ENCODE results near the gene MIEN1.

Gene MIEN1

DNA sequence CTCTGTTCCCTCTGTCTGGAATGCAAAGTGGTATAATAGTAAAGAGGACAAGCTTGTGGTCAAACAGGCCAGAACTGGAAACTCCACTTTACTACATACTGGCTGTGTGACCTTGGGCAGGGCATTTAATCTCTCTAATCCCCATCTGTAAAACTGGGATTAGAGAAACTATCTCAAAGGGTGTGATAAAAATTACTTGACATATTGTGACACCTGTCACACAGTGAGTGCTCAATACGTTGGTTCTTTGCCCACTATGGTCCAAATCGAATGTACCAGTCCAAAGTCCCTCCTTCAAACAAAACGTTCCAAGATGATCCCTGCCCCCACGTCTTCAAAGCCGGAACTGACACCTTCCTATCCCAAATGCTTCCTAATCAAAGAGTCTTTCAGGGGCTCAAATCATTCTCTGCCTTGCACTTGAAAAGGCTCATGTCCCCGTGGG, 43.2 kb downstream of the MIEN1 start:
- H3K9me3 Mint-ChIP-seq = no peaks in the 10 kb centered on the region
- H3K4me1 Mint-ChIP-seq = peaks cover 23% of the 10 kb centered on the region
- no peaks in the 10 kb centered on the region for H3K27me3 Mint-ChIP-seq
- peak overlapping the region; percentile 98 for H3K4me3 Mint-ChIP-seq
- peaks cover 28% of the 10 kb centered on the region for H3K36me3 Mint-ChIP-seq
- ATAC-seq = no peak
- H3K27ac Mint-ChIP-seq = peak overlapping the region; percentile 94

GRCh38 chr17:39684369-39685192, 45.8 kb downstream of the MIEN1 start:
- no peak overlapping the region for H3K27ac Mint-ChIP-seq
- peaks cover 41% of the 10 kb centered on the region for H3K4me1 Mint-ChIP-seq
- no peak overlapping the region for H3K4me3 Mint-ChIP-seq
- ATAC-seq = no peak
- peaks cover 33% of the 10 kb centered on the region for H3K36me3 Mint-ChIP-seq
- no peaks in the 10 kb centered on the region for H3K9me3 Mint-ChIP-seq
- H3K27me3 Mint-ChIP-seq = no peaks in the 10 kb centered on the region

DNA sequence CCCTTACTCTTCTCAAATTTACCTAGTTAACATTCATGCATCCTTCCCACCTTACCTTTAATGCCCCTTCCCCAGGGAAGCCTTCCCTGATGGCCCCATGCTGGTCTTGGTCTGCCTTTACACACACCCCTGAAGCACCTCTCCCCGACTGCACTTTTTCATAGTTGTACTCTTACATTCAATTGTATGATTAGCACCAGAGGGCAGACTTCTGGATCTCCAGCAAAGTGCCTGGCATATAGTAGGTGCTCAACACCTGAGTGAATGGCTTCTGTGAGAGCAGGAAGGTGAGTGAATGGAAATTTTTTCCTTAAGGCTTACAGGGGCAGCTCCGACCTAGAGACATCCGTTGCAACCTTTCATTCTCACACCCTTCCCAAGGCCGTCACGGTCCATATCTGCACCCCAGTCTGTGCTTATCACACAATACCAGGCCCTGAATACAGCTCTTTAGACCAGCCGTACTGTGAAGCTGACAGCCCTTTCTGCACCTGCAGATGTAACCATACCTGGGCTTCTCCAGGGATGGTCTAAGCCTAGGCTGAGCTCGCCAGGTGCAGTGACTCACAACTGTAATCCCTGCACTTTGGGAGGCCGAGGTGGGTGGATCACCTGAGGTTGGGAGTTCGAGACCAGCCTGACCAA, 46.9 kb downstream of the MIEN1 start:
- no peak overlapping the region for H3K27ac Mint-ChIP-seq
- peaks cover 45% of the 10 kb centered on the region for H3K4me1 Mint-ChIP-seq
- peaks cover 33% of the 10 kb centered on the region for H3K36me3 Mint-ChIP-seq
- no peak overlapping the region for H3K4me3 Mint-ChIP-seq
- no peaks in the 10 kb centered on the region for H3K27me3 Mint-ChIP-seq
- ATAC-seq = no peak
- H3K9me3 Mint-ChIP-seq = no peaks in the 10 kb centered on the region

- H3K27ac Mint-ChIP-seq = peak overlapping the region; percentile 90
- peak; percentile 58 for ATAC-seq
- no peaks in the 10 kb centered on the region for H3K27me3 Mint-ChIP-seq
- peaks cover 67% of the 10 kb centered on the region for H3K4me1 Mint-ChIP-seq
- H3K9me3 Mint-ChIP-seq = no peaks in the 10 kb centered on the region
- peaks cover 22% of the 10 kb centered on the region for H3K36me3 Mint-ChIP-seq
- no peak overlapping the region for H3K4me3 Mint-ChIP-seq
Measured at GRCh38 chr17:39679521-39680192, 50.7 kb downstream of the MIEN1 start.

Data from stimulated activated memory B cell treated with anti-CD40 and anti-IgM and Interleukin-4, amounts not matched to agents 10 μg/mL and 1 μg/mL and 100 μg/mL, for 72 hours (primary cell).